ENCODE measurements around the gene DAB2IP. TPM values are rescaled to one million over a fixed set of nuclear protein-coding genes. Genes with fewer than 3 reads are reported as not detected.

The DAB2IP gene
- total and polyA plus RNA-seq, 2 donors from 2014 or later: 33.8 to 105 TPM

DNA sequence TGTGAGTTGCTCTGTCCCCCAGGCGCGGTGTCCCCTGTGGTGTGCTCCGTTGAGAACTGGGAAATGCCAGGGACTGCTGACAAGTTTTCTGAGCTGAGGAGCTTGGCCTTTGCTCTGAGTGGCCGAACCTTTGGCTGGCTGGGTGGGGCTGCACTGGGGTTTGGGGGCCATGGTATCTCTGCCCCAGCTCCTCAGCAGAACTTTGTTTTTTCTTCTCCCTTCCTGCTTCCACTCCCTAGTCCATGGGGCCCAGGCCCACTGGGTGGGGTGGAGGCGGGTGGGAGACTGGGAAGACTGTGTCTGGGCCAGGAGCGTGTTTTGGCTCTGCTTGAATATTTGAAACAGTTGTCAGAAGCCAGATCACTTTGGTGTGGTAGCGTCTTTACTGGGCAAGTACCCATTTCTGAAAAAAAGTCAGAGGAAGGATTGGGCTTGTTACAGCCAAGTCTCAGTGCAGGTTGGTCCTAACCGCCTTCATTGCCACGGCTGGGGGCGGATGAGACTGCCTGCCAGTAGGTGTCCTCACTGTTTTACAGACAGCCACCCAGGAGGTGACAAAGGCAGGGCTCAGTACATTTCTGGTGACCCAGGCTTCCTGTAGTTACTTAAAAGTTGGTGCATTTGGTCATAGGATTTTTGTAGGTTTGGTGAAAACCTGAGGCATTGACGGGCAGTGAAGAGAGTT is 92.7 kb downstream of the DAB2IP start:
- Histone ChIP-seq H3K9me3 (ENCODE audit: control insufficient read depth in 2 of 3, insufficient read depth in 1 of 3, low read length in 3 of 3) (no peaks in the 10 kb centered on the region), H3K27me3 (ENCODE audit: control insufficient read depth, insufficient read depth, low read length) (no peaks in the 10 kb centered on the region), H3K9ac (ENCODE audit: low read length in 3 of 3) (peak overlapping the region in 2 of 3 donors; percentile 68 to 89), H3K27ac (ENCODE audit: low read depth in 2 of 2, low read length in 2 of 2) (peak overlapping the region; percentile 93 to 96), H3K4me1 (ENCODE audit: control insufficient read depth in 2 of 3, insufficient read depth in 2 of 3, low read depth in 1 of 3, low read length in 3 of 3) (peaks cover 4 to 81% (median 50%) of the 10 kb centered on the region in 3 donors), H3K4me3 (ENCODE audit: low read length in 3 of 3) (peak overlapping the region in 2 of 3 donors; percentile 71 to 75), H3K36me3 (ENCODE audit: control insufficient read depth in 2 of 3, insufficient read depth in 3 of 3, low read length in 3 of 3) (no peaks in the 10 kb centered on the region)
- TF ChIP-seq, protein P1, sequence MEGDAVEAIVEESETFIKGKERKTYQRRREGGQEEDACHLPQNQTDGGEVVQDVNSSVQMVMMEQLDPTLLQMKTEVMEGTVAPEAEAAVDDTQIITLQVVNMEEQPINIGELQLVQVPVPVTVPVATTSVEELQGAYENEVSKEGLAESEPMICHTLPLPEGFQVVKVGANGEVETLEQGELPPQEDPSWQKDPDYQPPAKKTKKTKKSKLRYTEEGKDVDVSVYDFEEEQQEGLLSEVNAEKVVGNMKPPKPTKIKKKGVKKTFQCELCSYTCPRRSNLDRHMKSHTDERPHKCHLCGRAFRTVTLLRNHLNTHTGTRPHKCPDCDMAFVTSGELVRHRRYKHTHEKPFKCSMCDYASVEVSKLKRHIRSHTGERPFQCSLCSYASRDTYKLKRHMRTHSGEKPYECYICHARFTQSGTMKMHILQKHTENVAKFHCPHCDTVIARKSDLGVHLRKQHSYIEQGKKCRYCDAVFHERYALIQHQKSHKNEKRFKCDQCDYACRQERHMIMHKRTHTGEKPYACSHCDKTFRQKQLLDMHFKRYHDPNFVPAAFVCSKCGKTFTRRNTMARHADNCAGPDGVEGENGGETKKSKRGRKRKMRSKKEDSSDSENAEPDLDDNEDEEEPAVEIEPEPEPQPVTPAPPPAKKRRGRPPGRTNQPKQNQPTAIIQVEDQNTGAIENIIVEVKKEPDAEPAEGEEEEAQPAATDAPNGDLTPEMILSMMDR (IDR thresholded peaks at IDR 0.05; ENCODE audit: borderline replicate concordance, extremely low read depth, insufficient read depth): peak; percentile 68
- FAIRE-seq (no peak), DNase-seq (peak in 4 of 5 donors; percentile 62 to 76 (median 67))
- intact Hi-C loops (cut with DNase I): no loop called here

DNA sequence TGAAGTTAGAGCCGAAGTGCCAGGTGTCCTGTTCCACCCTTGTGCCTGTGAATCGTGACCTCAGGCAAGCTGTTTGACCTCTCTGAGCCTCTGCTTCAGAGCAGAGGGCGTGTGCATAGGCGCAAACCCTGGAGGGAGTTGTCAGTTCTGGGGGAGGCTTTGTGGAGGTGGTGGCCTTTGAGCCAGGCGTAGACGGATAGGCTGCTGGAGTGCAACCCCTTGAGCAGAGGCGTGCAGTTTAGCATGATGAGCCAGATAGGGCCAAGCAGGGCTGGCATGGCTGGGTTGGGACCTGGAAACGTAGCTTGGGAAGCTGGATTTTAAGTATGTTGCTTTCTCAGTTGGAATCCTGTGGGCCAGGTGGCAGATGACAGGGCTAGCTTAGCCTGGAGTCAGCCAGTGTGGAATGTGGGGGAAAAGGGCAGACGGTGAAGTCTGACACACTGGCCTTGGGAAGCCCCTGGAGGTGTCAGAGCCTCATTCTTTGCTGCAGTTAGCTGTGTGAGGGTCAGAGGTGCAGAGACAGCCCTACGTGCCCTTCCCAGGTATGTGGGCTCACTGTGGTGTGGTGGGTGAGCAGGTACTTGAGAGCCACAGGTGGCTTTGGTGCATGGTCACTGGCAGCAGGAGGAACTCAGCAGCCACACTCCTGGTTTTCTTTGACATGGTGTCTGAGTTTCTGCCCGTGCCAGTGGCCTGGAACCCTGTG is 93.4 kb downstream of the DAB2IP start:
- peak overlapping the region in 2 of 3 donors; percentile 15 to 71 for H3K4me3 ChIP-seq (ENCODE audit: low read length in 3 of 3)

DNA sequence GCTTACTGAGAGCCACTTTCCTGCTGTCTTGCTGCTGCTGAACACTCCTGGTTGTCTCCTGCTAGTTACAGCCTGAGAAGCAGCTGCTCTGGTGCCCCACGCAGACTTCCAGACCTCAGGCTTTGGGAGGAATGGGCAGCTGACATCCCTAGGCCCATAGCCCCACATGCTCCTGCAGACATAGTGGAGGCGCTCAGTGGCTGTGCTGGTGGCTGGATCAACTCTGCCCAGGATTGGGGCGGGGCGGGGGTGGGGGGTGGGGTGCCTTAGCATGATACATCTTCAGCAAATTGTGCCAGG is 93.9 kb downstream of the DAB2IP start:
- no peaks in the 10 kb centered on the region for H3K36me3 ChIP-seq (ENCODE audit: control insufficient read depth in 2 of 3, insufficient read depth in 3 of 3, low read length in 3 of 3)
- intact Hi-C loops (cut with DNase I): no loop called here
- H3K4me3 ChIP-seq (ENCODE audit: low read length in 3 of 3): no peak overlapping the region
- FAIRE-seq (no peak), DNase-seq (no peak)
- H3K27ac ChIP-seq (ENCODE audit: low read depth in 2 of 2, low read length in 2 of 2): peak overlapping the region in 1 of 2 donors; percentile 96
- no peaks in the 10 kb centered on the region for H3K27me3 ChIP-seq (ENCODE audit: control insufficient read depth, insufficient read depth, low read length)
- no peaks in the 10 kb centered on the region for H3K9me3 ChIP-seq (ENCODE audit: control insufficient read depth in 2 of 3, insufficient read depth in 1 of 3, low read length in 3 of 3)
- peak overlapping the region in 1 of 3 donors; percentile 89 for H3K9ac ChIP-seq (ENCODE audit: low read length in 3 of 3)
- peaks cover 4 to 80% (median 44%) of the 10 kb centered on the region in 3 donors for H3K4me1 ChIP-seq (ENCODE audit: control insufficient read depth in 2 of 3, insufficient read depth in 2 of 3, low read depth in 1 of 3, low read length in 3 of 3)
- TF ChIP-seq, protein P1 (IDR thresholded peaks at IDR 0.05; ENCODE audit: borderline replicate concordance, extremely low read depth, insufficient read depth): no peak

More for the DNA sequence above, 93.4 kb downstream of the DAB2IP start:
- peak overlapping the region in 2 of 3 donors; percentile 1 to 89 for H3K9ac ChIP-seq (ENCODE audit: low read length in 3 of 3)
- intact Hi-C loops (cut with DNase I): no loop called here
- TF ChIP-seq, protein P1 (IDR thresholded peaks at IDR 0.05; ENCODE audit: borderline replicate concordance, extremely low read depth, insufficient read depth): no peak
- no peak for FAIRE-seq
- H3K27me3 ChIP-seq (ENCODE audit: control insufficient read depth, insufficient read depth, low read length): no peaks in the 10 kb centered on the region
- H3K36me3 ChIP-seq (ENCODE audit: control insufficient read depth in 2 of 3, insufficient read depth in 3 of 3, low read length in 3 of 3): no peaks in the 10 kb centered on the region
- H3K4me1 ChIP-seq (ENCODE audit: control insufficient read depth in 2 of 3, insufficient read depth in 2 of 3, low read depth in 1 of 3, low read length in 3 of 3): peaks cover 4 to 80% (median 48%) of the 10 kb centered on the region in 3 donors
- H3K27ac ChIP-seq (ENCODE audit: low read depth in 2 of 2, low read length in 2 of 2): peak overlapping the region; percentile 93 to 96
- H3K9me3 ChIP-seq (ENCODE audit: control insufficient read depth in 2 of 3, insufficient read depth in 1 of 3, low read length in 3 of 3): no peaks in the 10 kb centered on the region
- DNase-seq: peak in 2 of 5 donors; percentile 36 to 39

All from kidney (tissue), 14 donors.